ENCODE measurements around the gene RNASE12. TPM values are rescaled to one million over a fixed set of nuclear protein-coding genes. Genes with fewer than 3 reads are reported as not detected.

Gene RNASE12
- polyA plus RNA-seq, 1 donor from 2014 or later, result not detected

GRCh38 chr14:20632448-20632830 lies 41.3 kb upstream of the RNASE12 start:
- H3K27ac ChIP-seq (ENCODE audit: low read length), result no peak overlapping the region
- no peaks in the 10 kb centered on the region for H3F3A ChIP-seq (ENCODE audit: insufficient read depth, low read length, poor library complexity, severe bottlenecking)
- TF ChIP-seq CTCF (IDR thresholded peaks at IDR 0.05; ENCODE audit: poor library complexity, severe bottlenecking), result no peak
- no peak for TF ChIP-seq REST (IDR thresholded peaks at IDR 0.05; ENCODE audit: borderline replicate concordance)
- no peak for TF ChIP-seq MXI1 (conservative IDR thresholded peaks at IDR 0.05; ENCODE audit: poor library complexity, severe bottlenecking)
- TF ChIP-seq EZH2 (IDR thresholded peaks at IDR 0.05; ENCODE audit: borderline replicate concordance, insufficient read depth, low read length, poor library complexity, severe bottlenecking), result no peak
- TF ChIP-seq POLR2AphosphoS5 (IDR thresholded peaks at IDR 0.05), result no peak
- no peak for TF ChIP-seq SMC3 (conservative IDR thresholded peaks at IDR 0.05; ENCODE audit: poor library complexity)
- TF ChIP-seq EP300 (conservative IDR thresholded peaks at IDR 0.05; ENCODE audit: poor library complexity, severe bottlenecking), result no peak
- no peaks in the 10 kb centered on the region for H3K9me3 ChIP-seq (ENCODE audit: low read length)
- no peaks in the 10 kb centered on the region for H3K79me2 ChIP-seq (replicated peaks; ENCODE audit: insufficient read depth, low read length)
- peak overlapping the region; percentile 66 for H3K4me2 ChIP-seq (ENCODE audit: low read length)
- no peaks in the 10 kb centered on the region for H3K9me2 ChIP-seq (ENCODE audit: insufficient read depth, low read length)
- H3K9ac ChIP-seq (ENCODE audit: low read length), result no peak overlapping the region
- no peak overlapping the region for H2AFZ ChIP-seq (ENCODE audit: low read depth, low read length)
- H4K20me1 ChIP-seq (ENCODE audit: insufficient read depth), result no peaks in the 10 kb centered on the region
- H3K4me3 ChIP-seq (ENCODE audit: low read length), result peak overlapping the region; percentile 69
- peaks cover 79% of the 10 kb centered on the region for H3K27me3 ChIP-seq (ENCODE audit: insufficient read depth, low read depth, low read length)
- no peaks in the 10 kb centered on the region for H3K36me3 ChIP-seq (ENCODE audit: insufficient read depth, low read length)

- TF ChIP-seq EZH2 (IDR thresholded peaks at IDR 0.05; ENCODE audit: borderline replicate concordance, insufficient read depth, low read length, poor library complexity, severe bottlenecking) (no peak), EP300 (conservative IDR thresholded peaks at IDR 0.05; ENCODE audit: poor library complexity, severe bottlenecking) (no peak), TAF1 (IDR thresholded peaks at IDR 0.05; ENCODE audit: low read depth) (no peak), MXI1 (conservative IDR thresholded peaks at IDR 0.05; ENCODE audit: poor library complexity, severe bottlenecking) (no peak), POLR2AphosphoS5 (IDR thresholded peaks at IDR 0.05) (no peak), REST (IDR thresholded peaks at IDR 0.05; ENCODE audit: borderline replicate concordance) (no peak), RAD21 (conservative IDR thresholded peaks at IDR 0.05) (no peak), CTCF (IDR thresholded peaks at IDR 0.05; ENCODE audit: poor library complexity, severe bottlenecking) (no peak), SMC3 (conservative IDR thresholded peaks at IDR 0.05; ENCODE audit: poor library complexity) (no peak)
- no peaks in the 10 kb centered on the region for H3K79me2 ChIP-seq (replicated peaks; ENCODE audit: insufficient read depth, low read length)
- no peaks in the 10 kb centered on the region for H3K36me3 ChIP-seq (ENCODE audit: insufficient read depth, low read length)
- no peak overlapping the region for H2AFZ ChIP-seq (ENCODE audit: low read depth, low read length)
- H3K9me3 ChIP-seq (ENCODE audit: low read length), result no peaks in the 10 kb centered on the region
- no peak overlapping the region for H3K27ac ChIP-seq (ENCODE audit: low read length)
- H3K27me3 ChIP-seq (ENCODE audit: insufficient read depth, low read depth, low read length), result peaks cover 84% of the 10 kb centered on the region
- no peaks in the 10 kb centered on the region for H4K20me1 ChIP-seq (ENCODE audit: insufficient read depth)
- H3F3A ChIP-seq (ENCODE audit: insufficient read depth, low read length, poor library complexity, severe bottlenecking), result no peaks in the 10 kb centered on the region
- peak overlapping the region; percentile 81 for H3K4me2 ChIP-seq (ENCODE audit: low read length)
- H3K9me2 ChIP-seq (ENCODE audit: insufficient read depth, low read length), result no peaks in the 10 kb centered on the region
- H3K4me3 ChIP-seq (ENCODE audit: low read length), result peak overlapping the region; percentile 69
- peak overlapping the region; percentile 6 for H3K9ac ChIP-seq (ENCODE audit: low read length)
Observed at GRCh38 chr14:20631880-20632389, 40.8 kb upstream of the RNASE12 start.
